ENCODE data around the gene MYO6.

MYO6 gene

DNA sequence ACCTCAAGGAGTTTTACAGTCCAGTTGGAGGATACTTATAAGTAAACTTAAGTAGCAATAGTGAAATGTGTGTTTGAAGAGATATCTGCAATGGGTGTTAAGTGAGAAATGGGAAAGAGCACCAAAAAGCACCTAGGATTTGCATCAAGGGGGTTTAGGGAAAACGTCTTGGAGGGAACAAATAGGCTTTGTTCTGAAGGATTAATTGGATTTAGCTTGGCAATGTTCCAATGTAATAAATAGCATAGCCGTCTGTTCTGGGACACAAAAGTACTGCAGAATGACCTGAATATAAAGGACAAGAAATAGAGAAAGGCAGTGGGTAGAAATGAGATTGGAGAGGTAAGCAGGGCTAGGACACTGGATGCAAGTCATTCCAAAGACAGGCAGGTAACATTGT, 2.8 kb upstream of the MYO6 start:
- no peak overlapping the region for H3K27ac ChIP-seq (ENCODE audit: insufficient read depth, low read length, poor library complexity, severe bottlenecking)
- no peak for DNase-seq
- H3K27me3 ChIP-seq (replicated peaks; ENCODE audit: control insufficient read depth, insufficient read depth, low read length, poor library complexity, severe bottlenecking): no peaks in the 10 kb centered on the region
- no peaks in the 10 kb centered on the region for H3K36me3 ChIP-seq (ENCODE audit: control insufficient read depth, insufficient read depth, low read length)
- no peak overlapping the region for H3K4me3 ChIP-seq (ENCODE audit: insufficient read depth, low read depth, low read length, poor library complexity, severe bottlenecking)
- H3K9me3 ChIP-seq (ENCODE audit: control insufficient read depth, low read length): no peaks in the 10 kb centered on the region
- H3K4me1 ChIP-seq (ENCODE audit: control insufficient read depth, insufficient read depth, low read length, poor library complexity, severe bottlenecking): peaks cover 7% of the 10 kb centered on the region

DNA sequence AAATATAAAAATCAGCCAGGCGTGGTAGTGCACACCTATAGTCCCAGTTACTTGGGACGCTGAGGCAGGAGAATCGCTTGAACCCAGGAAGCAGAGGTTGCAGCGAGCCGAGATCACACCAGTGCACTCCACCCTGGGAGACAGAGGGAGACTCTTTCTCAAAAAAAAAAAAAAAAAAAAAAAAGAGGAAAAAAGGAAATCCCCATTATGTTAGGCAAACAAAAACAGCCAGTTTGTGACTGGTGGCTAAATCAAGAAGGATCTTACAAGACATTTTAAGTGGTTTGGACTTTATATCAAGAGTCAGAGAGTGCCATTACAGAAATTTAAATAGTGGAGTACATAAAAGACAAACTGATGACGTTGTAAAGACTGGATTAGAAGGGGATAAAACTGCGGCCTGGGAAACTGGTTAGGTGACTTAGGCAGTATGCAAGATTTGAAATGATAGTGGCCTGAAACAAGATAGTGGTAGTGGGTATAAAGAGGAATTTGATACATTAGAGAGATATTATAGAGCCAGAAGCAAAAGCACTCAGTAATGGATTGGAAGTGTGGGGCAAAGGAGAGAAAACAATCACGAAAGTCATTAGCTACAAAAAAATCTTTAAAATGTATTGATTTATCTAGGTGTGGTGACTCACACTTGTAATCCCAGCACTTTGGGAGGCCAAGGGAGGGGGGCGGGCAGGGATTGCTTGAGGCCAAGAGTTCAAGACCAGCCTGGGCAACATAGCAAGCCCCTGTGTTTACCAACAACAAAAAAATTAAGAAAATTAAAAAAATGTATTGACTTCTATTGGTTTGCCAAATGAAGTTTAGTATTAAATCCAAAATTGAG, 1.7 kb upstream of the MYO6 start:
- H3K4me3 ChIP-seq (ENCODE audit: insufficient read depth, low read depth, low read length, poor library complexity, severe bottlenecking): no peak overlapping the region
- no peaks in the 10 kb centered on the region for H3K27me3 ChIP-seq (replicated peaks; ENCODE audit: control insufficient read depth, insufficient read depth, low read length, poor library complexity, severe bottlenecking)
- DNase-seq: no peak
- H3K36me3 ChIP-seq (ENCODE audit: control insufficient read depth, insufficient read depth, low read length): no peaks in the 10 kb centered on the region
- H3K27ac ChIP-seq (ENCODE audit: insufficient read depth, low read length, poor library complexity, severe bottlenecking): no peak overlapping the region
- H3K9me3 ChIP-seq (ENCODE audit: control insufficient read depth, low read length): no peaks in the 10 kb centered on the region
- peaks cover 7% of the 10 kb centered on the region for H3K4me1 ChIP-seq (ENCODE audit: control insufficient read depth, insufficient read depth, low read length, poor library complexity, severe bottlenecking)

DNA sequence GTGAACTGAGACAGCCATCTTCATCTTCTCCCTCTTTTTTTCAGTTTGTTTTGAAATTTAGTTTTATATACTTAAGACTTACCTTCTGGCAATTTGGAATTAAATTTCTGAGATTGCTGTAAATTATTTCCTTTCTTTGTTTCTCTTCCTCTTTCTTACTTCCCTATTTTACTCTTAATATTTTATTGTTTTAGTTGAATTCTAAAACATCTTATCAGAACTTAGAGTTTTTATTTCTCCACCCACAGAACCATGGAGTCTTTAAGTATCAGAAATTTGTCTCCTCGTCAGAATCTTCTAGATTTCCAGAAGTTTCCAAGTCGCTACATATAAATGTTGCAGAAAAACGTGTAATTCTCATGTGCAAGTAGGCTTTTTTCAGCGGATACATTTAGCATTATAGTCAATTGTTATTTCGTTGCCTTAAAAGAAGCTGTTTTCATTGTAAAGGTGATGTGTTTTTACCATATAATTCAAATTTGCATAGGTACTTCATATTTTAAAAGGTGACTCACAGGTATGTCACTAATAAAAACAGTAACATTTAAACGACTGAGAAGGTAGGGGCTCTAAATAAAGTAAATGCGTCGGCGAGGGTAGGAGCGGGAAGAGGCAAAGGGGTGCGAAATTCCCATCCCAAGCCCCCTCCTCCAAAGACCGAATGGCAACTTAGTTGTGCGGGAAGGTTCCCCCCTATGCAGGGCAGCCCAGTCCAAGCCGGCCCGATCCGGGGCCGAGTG, 866 bp upstream of the MYO6 start:
- Histone ChIP-seq H3K27me3 (replicated peaks; ENCODE audit: control insufficient read depth, insufficient read depth, low read length, poor library complexity, severe bottlenecking) (no peaks in the 10 kb centered on the region), H3K27ac (ENCODE audit: insufficient read depth, low read length, poor library complexity, severe bottlenecking) (no peak overlapping the region), H3K4me1 (ENCODE audit: control insufficient read depth, insufficient read depth, low read length, poor library complexity, severe bottlenecking) (peaks cover 7% of the 10 kb centered on the region), H3K4me3 (ENCODE audit: insufficient read depth, low read depth, low read length, poor library complexity, severe bottlenecking) (peak overlapping the region; percentile 93), H3K36me3 (ENCODE audit: control insufficient read depth, insufficient read depth, low read length) (no peaks in the 10 kb centered on the region), H3K9me3 (ENCODE audit: control insufficient read depth, low read length) (no peaks in the 10 kb centered on the region)
- no peak for DNase-seq

DNA sequence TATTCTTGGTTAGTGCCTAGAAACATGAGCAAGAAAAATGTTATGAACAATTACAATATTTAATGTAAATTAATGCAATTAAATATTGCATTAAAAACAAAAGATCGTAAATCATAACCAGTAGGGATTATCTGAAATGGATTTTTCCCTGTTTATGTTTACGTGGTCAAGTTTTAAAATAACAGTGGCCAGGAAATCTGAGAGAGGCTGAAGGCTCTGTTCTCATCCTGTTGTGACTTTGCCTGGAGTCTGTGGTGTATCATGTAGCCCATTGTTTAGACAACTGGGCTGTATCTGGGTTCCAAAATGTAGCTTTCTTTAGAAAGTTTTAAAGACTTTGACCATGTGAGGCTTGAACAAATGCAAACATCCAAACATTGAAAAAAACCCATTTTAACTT, 2.4 kb downstream of the MYO6 start:
- Histone ChIP-seq H3K9me3 (ENCODE audit: control insufficient read depth, low read length) (no peaks in the 10 kb centered on the region), H3K27ac (ENCODE audit: insufficient read depth, low read length, poor library complexity, severe bottlenecking) (no peak overlapping the region), H3K36me3 (ENCODE audit: control insufficient read depth, insufficient read depth, low read length) (no peaks in the 10 kb centered on the region), H3K4me1 (ENCODE audit: control insufficient read depth, insufficient read depth, low read length, poor library complexity, severe bottlenecking) (peaks cover 7% of the 10 kb centered on the region), H3K4me3 (ENCODE audit: insufficient read depth, low read depth, low read length, poor library complexity, severe bottlenecking) (no peak overlapping the region), H3K27me3 (replicated peaks; ENCODE audit: control insufficient read depth, insufficient read depth, low read length, poor library complexity, severe bottlenecking) (no peaks in the 10 kb centered on the region)
- DNase-seq: no peak

- Histone ChIP-seq H3K9me3 (ENCODE audit: control insufficient read depth, low read length) (no peaks in the 10 kb centered on the region), H3K4me1 (ENCODE audit: control insufficient read depth, insufficient read depth, low read length, poor library complexity, severe bottlenecking) (peaks cover 7% of the 10 kb centered on the region), H3K27me3 (replicated peaks; ENCODE audit: control insufficient read depth, insufficient read depth, low read length, poor library complexity, severe bottlenecking) (no peaks in the 10 kb centered on the region), H3K4me3 (ENCODE audit: insufficient read depth, low read depth, low read length, poor library complexity, severe bottlenecking) (no peak overlapping the region), H3K36me3 (ENCODE audit: control insufficient read depth, insufficient read depth, low read length) (no peaks in the 10 kb centered on the region), H3K27ac (ENCODE audit: insufficient read depth, low read length, poor library complexity, severe bottlenecking) (no peak overlapping the region)
- no peak for DNase-seq
These were observed 3.3 kb downstream of the MYO6 start for GRCh38 chr6:75752365-75752764.

GRCh38 chr6:75755704-75756103, 6.7 kb downstream of the MYO6 start:
- no peak overlapping the region for H3K27ac ChIP-seq (ENCODE audit: insufficient read depth, low read length, poor library complexity, severe bottlenecking)
- H3K36me3 ChIP-seq (ENCODE audit: control insufficient read depth, insufficient read depth, low read length): no peaks in the 10 kb centered on the region
- H3K9me3 ChIP-seq (ENCODE audit: control insufficient read depth, low read length): no peaks in the 10 kb centered on the region
- H3K27me3 ChIP-seq (replicated peaks; ENCODE audit: control insufficient read depth, insufficient read depth, low read length, poor library complexity, severe bottlenecking): no peaks in the 10 kb centered on the region
- no peak for DNase-seq
- H3K4me3 ChIP-seq (ENCODE audit: insufficient read depth, low read depth, low read length, poor library complexity, severe bottlenecking): no peak overlapping the region
- no peaks in the 10 kb centered on the region for H3K4me1 ChIP-seq (ENCODE audit: control insufficient read depth, insufficient read depth, low read length, poor library complexity, severe bottlenecking)

DNA sequence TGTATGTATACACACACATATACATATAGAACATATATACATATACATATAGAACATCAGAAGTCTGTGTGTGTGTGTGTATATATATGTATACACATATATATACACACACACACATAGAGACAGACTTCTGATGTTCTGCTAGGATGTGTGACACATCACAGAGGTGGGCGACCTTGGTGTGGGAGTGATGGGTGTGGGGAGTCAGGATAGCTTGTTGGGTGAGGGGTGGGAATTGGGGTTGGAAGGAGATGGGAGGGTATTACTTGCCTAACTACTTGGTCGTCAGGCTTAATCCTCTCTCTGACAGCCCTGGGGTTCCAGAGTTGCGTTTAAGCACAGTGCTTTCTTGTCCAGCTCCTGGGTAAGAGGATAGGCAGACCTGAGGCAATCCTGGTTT, 8.3 kb downstream of the MYO6 start:
- no peaks in the 10 kb centered on the region for H3K36me3 ChIP-seq (ENCODE audit: control insufficient read depth, insufficient read depth, low read length)
- no peaks in the 10 kb centered on the region for H3K4me1 ChIP-seq (ENCODE audit: control insufficient read depth, insufficient read depth, low read length, poor library complexity, severe bottlenecking)
- DNase-seq: no peak
- H3K4me3 ChIP-seq (ENCODE audit: insufficient read depth, low read depth, low read length, poor library complexity, severe bottlenecking): no peak overlapping the region
- H3K9me3 ChIP-seq (ENCODE audit: control insufficient read depth, low read length): no peaks in the 10 kb centered on the region
- H3K27me3 ChIP-seq (replicated peaks; ENCODE audit: control insufficient read depth, insufficient read depth, low read length, poor library complexity, severe bottlenecking): no peaks in the 10 kb centered on the region
- no peak overlapping the region for H3K27ac ChIP-seq (ENCODE audit: insufficient read depth, low read length, poor library complexity, severe bottlenecking)

DNA sequence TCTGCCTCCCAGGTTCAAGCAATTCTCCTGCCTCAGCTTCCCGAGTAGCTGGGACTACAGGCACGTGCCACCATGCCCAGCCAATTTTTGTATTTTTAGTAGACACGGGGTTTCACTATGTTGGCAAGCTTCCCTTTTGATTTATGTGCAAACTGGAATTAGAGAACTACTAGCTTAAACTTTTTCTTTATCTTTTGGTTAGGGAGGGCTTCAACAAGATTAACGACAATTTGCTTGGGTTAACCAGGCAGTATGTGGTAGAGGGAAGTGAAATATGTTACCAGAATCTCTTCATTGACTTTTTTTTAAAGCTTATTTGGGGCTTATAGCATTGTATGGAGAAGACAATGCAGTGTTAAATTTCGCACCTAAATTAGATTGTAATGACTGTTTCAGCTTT, 9.0 kb downstream of the MYO6 start:
- H3K36me3 ChIP-seq (ENCODE audit: control insufficient read depth, insufficient read depth, low read length): no peaks in the 10 kb centered on the region
- H3K27ac ChIP-seq (ENCODE audit: insufficient read depth, low read length, poor library complexity, severe bottlenecking): no peak overlapping the region
- DNase-seq: no peak
- no peaks in the 10 kb centered on the region for H3K27me3 ChIP-seq (replicated peaks; ENCODE audit: control insufficient read depth, insufficient read depth, low read length, poor library complexity, severe bottlenecking)
- H3K4me1 ChIP-seq (ENCODE audit: control insufficient read depth, insufficient read depth, low read length, poor library complexity, severe bottlenecking): no peaks in the 10 kb centered on the region
- no peak overlapping the region for H3K4me3 ChIP-seq (ENCODE audit: insufficient read depth, low read depth, low read length, poor library complexity, severe bottlenecking)
- H3K9me3 ChIP-seq (ENCODE audit: control insufficient read depth, low read length): no peaks in the 10 kb centered on the region

DNA sequence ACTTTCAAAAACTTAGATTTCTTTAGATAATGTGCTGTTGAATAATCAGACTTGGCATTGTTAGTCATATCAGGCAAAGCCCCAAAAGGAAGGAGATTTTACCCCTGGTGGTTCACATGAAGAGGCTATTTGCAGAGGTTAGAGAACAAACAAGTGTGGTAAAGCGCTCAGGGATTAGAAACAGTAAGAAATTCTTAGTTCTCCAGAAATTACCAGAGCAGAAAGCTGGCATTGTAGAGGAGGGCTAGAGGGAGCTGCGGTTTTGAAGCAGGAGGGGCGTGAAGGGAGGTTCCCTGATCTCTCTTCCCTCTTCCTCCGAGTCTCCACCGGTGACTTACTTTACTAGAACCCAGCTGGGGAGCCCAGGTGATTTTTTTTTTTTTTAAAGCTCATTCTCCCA, 10.2 kb downstream of the MYO6 start:
- Histone ChIP-seq H3K27ac (ENCODE audit: insufficient read depth, low read length, poor library complexity, severe bottlenecking) (no peak overlapping the region), H3K27me3 (replicated peaks; ENCODE audit: control insufficient read depth, insufficient read depth, low read length, poor library complexity, severe bottlenecking) (no peaks in the 10 kb centered on the region), H3K9me3 (ENCODE audit: control insufficient read depth, low read length) (no peaks in the 10 kb centered on the region), H3K36me3 (ENCODE audit: control insufficient read depth, insufficient read depth, low read length) (no peaks in the 10 kb centered on the region), H3K4me1 (ENCODE audit: control insufficient read depth, insufficient read depth, low read length, poor library complexity, severe bottlenecking) (no peaks in the 10 kb centered on the region), H3K4me3 (ENCODE audit: insufficient read depth, low read depth, low read length, poor library complexity, severe bottlenecking) (no peak overlapping the region)
- no peak for DNase-seq

- H3K27ac ChIP-seq (ENCODE audit: insufficient read depth, low read length, poor library complexity, severe bottlenecking): no peak overlapping the region
- H3K4me3 ChIP-seq (ENCODE audit: insufficient read depth, low read depth, low read length, poor library complexity, severe bottlenecking): no peak overlapping the region
- H3K27me3 ChIP-seq (replicated peaks; ENCODE audit: control insufficient read depth, insufficient read depth, low read length, poor library complexity, severe bottlenecking): no peaks in the 10 kb centered on the region
- no peaks in the 10 kb centered on the region for H3K36me3 ChIP-seq (ENCODE audit: control insufficient read depth, insufficient read depth, low read length)
- H3K4me1 ChIP-seq (ENCODE audit: control insufficient read depth, insufficient read depth, low read length, poor library complexity, severe bottlenecking): no peaks in the 10 kb centered on the region
- no peaks in the 10 kb centered on the region for H3K9me3 ChIP-seq (ENCODE audit: control insufficient read depth, low read length)
- DNase-seq: no peak
These were observed 11.3 kb downstream of the MYO6 start for GRCh38 chr6:75760320-75760719.

All from effector memory CD4-positive, alpha-beta T cell (primary cell).